GM21825 (cell line): ENCODE results near the gene ARHGAP15.
"Not testable (repeated sequence)": the region's sequence is repeated elsewhere in the genome, so short reads cannot be mapped to it uniquely, and the experiment has no call there.

Experiments used
- ATAC-seq: cut with Tn5 transposase; IDR thresholded peaks from one replicate; pipeline ENCODE4 v1.9.1; 2021; ENCODE audit warnings: mild to moderate bottlenecking, moderate library complexity; ENCODE audit not compliant: unreplicated experiment

ARHGAP15 gene

GRCh38 chr2:143128681-143129580 is at the start of gene ARHGAP15:
Gene ARHGAP15, plus strand, starts transcription at chr2:143129419.
- ATAC-seq, result peak; percentile 84

- no peak for ATAC-seq
Observed at GRCh38 chr2:143081616-143082015, 47.6 kb upstream of the ARHGAP15 start.

- no peak for ATAC-seq
Observed at GRCh38 chr2:143083636-143084035, 45.6 kb upstream of the ARHGAP15 start.

GRCh38 chr2:143084462-143084861 is 44.8 kb upstream of the ARHGAP15 start:
- no peak for ATAC-seq

GRCh38 chr2:143085125-143085784 is 44.0 kb upstream of the ARHGAP15 start:
- peak; percentile 53 for ATAC-seq

GRCh38 chr2:143087033-143087432 is 42.2 kb upstream of the ARHGAP15 start:
- ATAC-seq, result no peak

- ATAC-seq, result no peak
Observed at GRCh38 chr2:143088388-143088787, 40.8 kb upstream of the ARHGAP15 start.

GRCh38 chr2:143089520-143089919 is 39.7 kb upstream of the ARHGAP15 start:
- ATAC-seq, result not testable (repeated sequence)

- ATAC-seq, result peak; percentile 94
Observed at GRCh38 chr2:143110758-143111428, 18.3 kb upstream of the ARHGAP15 start.

- ATAC-seq, result no peak
Observed at GRCh38 chr2:143117225-143117624, 12.0 kb upstream of the ARHGAP15 start.

GRCh38 chr2:143121079-143121478 is 8.1 kb upstream of the ARHGAP15 start:
- no peak for ATAC-seq

- no peak for ATAC-seq
Observed at GRCh38 chr2:143121957-143122356, 7.3 kb upstream of the ARHGAP15 start.

GRCh38 chr2:143123911-143124310 is 5.3 kb upstream of the ARHGAP15 start:
- no peak for ATAC-seq

GRCh38 chr2:143124445-143124844 is 4.8 kb upstream of the ARHGAP15 start:
- ATAC-seq, result no peak

GRCh38 chr2:143125717-143126116 is 3.5 kb upstream of the ARHGAP15 start:
- no peak for ATAC-seq

- peak; percentile 30 for ATAC-seq
Observed at GRCh38 chr2:143132355-143132754, 3.1 kb downstream of the ARHGAP15 start.

GRCh38 chr2:143133783-143134182 is 4.6 kb downstream of the ARHGAP15 start:
- ATAC-seq, result no peak

- ATAC-seq, result no peak
Observed at GRCh38 chr2:143138292-143138691, 9.1 kb downstream of the ARHGAP15 start.

- ATAC-seq, result no peak
Observed at GRCh38 chr2:143139835-143140393, 10.7 kb downstream of the ARHGAP15 start.

- peak; percentile 76 for ATAC-seq
Observed at GRCh38 chr2:143140864-143141661, 11.8 kb downstream of the ARHGAP15 start.
